ENCODE data around the gene CEP85. TPM values are rescaled to one million over a fixed set of nuclear protein-coding genes. Genes with fewer than 3 reads are reported as not detected.

CEP85 gene
- total RNA-seq, 1 experiment from 2014 or later: 19.7 TPM

DNA sequence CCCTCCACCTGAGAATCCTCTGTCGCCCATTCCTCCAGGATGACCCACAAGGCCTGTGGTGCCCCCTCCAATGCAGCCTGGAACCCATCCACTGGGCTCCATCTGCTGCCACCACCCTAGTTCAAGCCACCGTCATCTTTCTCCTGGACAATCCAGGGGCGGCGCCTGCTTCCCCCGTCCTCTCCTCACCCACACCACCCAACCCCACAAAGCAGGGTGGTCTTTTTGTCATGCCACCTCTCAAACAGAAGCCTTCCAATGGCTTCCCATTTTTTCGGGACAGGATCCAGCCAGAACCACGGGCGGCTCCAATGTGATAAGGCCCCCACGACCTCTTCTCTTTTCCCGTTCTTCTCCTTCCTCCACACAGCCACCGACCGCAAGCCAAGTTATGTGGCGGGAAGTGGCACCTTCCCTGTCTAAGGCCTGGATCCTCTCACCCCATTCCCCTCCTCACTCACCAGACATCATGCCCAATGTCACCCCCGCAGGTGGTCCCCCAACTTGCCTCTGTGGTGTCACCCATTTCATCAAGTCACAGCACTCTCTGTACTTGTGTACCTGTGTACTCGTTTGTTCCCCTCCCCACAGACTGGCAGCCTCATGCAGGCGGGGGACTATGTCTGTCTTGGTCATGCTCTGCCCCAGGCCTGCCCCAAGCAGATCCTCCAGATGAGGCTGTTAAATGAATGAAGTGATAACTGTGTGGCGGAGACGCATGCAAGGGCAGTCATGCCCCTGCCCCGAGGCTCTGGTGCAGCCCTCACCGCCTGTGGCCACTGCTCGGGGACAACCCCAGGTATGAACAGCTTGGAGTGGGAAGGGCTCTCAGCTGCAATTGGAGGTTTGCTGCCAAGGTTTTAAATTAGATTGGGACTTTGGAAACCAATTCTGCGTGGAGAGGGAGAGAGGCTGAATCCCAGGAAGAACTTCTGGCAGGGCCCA, 61.5 kb downstream of the CEP85 start:
- Mint-ChIP-seq H3K27me3 (ENCODE audit: insufficient read depth, unreplicated experiment) (no peaks in the 10 kb centered on the region), H3K4me1 (ENCODE audit: low read depth, unreplicated experiment) (no peaks in the 10 kb centered on the region), H3K9me3 (ENCODE audit: unreplicated experiment) (no peaks in the 10 kb centered on the region), H3K27ac (ENCODE audit: unreplicated experiment) (no peak overlapping the region), H3K4me3 (ENCODE audit: unreplicated experiment) (no peak overlapping the region), H3K36me3 (ENCODE audit: insufficient read depth, unreplicated experiment) (peaks cover 4% of the 10 kb centered on the region)
- intact Hi-C loops (cut with micrococcal nuclease; ENCODE audit: unreplicated experiment): no loop called here
- ChIA-PET CTCF (no interaction called here), POLR2A (no interaction called here)
- TF ChIP-seq, protein P1, sequence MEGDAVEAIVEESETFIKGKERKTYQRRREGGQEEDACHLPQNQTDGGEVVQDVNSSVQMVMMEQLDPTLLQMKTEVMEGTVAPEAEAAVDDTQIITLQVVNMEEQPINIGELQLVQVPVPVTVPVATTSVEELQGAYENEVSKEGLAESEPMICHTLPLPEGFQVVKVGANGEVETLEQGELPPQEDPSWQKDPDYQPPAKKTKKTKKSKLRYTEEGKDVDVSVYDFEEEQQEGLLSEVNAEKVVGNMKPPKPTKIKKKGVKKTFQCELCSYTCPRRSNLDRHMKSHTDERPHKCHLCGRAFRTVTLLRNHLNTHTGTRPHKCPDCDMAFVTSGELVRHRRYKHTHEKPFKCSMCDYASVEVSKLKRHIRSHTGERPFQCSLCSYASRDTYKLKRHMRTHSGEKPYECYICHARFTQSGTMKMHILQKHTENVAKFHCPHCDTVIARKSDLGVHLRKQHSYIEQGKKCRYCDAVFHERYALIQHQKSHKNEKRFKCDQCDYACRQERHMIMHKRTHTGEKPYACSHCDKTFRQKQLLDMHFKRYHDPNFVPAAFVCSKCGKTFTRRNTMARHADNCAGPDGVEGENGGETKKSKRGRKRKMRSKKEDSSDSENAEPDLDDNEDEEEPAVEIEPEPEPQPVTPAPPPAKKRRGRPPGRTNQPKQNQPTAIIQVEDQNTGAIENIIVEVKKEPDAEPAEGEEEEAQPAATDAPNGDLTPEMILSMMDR (IDR thresholded peaks at IDR 0.05; ENCODE audit: insufficient read depth in 1 of 2, low read depth in 1 of 2, low read length in 1 of 2, severe bottlenecking in 1 of 2, unreplicated experiment in 1 of 2): no peak
- H3K4me3 ChIP-seq (ENCODE audit: low read depth, low read length): no peak overlapping the region
- no peak for DNase-seq
- BruUV-seq (replicated peaks): no TSS peak
- H3K9me3 ChIP-seq: no peaks in the 10 kb centered on the region
- H3K36me3 ChIP-seq (ENCODE audit: control insufficient read depth, insufficient read depth, low read length): no peaks in the 10 kb centered on the region
- no peaks in the 10 kb centered on the region for H3K4me1 ChIP-seq
- no peaks in the 10 kb centered on the region for H3K27me3 ChIP-seq (replicated peaks; ENCODE audit: control insufficient read depth, insufficient read depth, low read length)

DNA sequence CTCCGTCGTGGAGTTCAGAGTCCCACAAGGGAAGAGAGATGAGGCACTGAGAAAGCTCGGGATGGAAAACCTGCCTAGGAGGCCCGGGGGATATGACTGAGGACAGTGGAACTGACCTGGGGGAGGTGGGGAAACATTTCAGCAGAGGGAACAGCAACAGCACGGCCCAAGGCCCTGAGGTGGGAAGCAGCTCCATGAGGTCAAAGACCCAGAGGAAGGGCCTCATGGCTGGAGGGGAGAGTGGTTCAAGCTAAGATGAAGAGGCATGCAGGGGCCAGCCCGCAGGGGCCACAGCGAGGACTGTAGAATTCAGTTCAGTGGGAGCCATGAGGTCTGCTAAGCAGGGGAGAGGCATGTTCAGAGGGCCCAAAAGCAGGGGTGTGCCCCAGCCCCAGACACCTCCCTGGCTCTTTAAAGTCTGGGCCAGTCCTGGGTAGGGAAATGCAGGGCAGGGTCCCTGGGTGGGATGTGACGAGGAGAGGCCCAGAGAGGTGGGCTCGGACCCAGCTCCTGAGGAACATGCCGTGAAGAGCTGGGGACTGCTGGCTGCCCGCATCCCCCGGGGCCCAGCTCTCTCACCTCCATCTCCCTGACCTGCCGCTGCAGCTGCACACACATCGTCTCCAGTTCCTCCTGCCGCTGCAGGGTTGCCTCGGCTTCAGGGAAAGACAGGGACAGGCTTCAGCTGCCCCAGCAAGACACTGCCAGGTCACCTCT, 62.5 kb downstream of the CEP85 start:
- CTCF ChIA-PET: no interaction called here
- H3K4me1 ChIP-seq: no peaks in the 10 kb centered on the region
- TF ChIP-seq, protein P1 (IDR thresholded peaks at IDR 0.05; ENCODE audit: insufficient read depth in 1 of 2, low read depth in 1 of 2, low read length in 1 of 2, severe bottlenecking in 1 of 2, unreplicated experiment in 1 of 2): no peak
- H3K36me3 ChIP-seq (ENCODE audit: control insufficient read depth, insufficient read depth, low read length): no peaks in the 10 kb centered on the region
- intact Hi-C loops (cut with micrococcal nuclease; ENCODE audit: unreplicated experiment): no loop called here
- Mint-ChIP-seq H3K4me3 (ENCODE audit: unreplicated experiment) (no peak overlapping the region), H3K27ac (ENCODE audit: unreplicated experiment) (no peak overlapping the region), H3K9me3 (ENCODE audit: unreplicated experiment) (no peaks in the 10 kb centered on the region), H3K36me3 (ENCODE audit: insufficient read depth, unreplicated experiment) (peaks cover 4% of the 10 kb centered on the region), H3K4me1 (ENCODE audit: low read depth, unreplicated experiment) (no peaks in the 10 kb centered on the region), H3K27me3 (ENCODE audit: insufficient read depth, unreplicated experiment) (no peaks in the 10 kb centered on the region)
- H3K4me3 ChIP-seq (ENCODE audit: low read depth, low read length): no peak overlapping the region
- no peak for DNase-seq
- POLR2A ChIA-PET: no interaction called here
- no TSS peak for BruUV-seq (replicated peaks)
- H3K27me3 ChIP-seq (replicated peaks; ENCODE audit: control insufficient read depth, insufficient read depth, low read length): no peaks in the 10 kb centered on the region
- no peaks in the 10 kb centered on the region for H3K9me3 ChIP-seq

DNA sequence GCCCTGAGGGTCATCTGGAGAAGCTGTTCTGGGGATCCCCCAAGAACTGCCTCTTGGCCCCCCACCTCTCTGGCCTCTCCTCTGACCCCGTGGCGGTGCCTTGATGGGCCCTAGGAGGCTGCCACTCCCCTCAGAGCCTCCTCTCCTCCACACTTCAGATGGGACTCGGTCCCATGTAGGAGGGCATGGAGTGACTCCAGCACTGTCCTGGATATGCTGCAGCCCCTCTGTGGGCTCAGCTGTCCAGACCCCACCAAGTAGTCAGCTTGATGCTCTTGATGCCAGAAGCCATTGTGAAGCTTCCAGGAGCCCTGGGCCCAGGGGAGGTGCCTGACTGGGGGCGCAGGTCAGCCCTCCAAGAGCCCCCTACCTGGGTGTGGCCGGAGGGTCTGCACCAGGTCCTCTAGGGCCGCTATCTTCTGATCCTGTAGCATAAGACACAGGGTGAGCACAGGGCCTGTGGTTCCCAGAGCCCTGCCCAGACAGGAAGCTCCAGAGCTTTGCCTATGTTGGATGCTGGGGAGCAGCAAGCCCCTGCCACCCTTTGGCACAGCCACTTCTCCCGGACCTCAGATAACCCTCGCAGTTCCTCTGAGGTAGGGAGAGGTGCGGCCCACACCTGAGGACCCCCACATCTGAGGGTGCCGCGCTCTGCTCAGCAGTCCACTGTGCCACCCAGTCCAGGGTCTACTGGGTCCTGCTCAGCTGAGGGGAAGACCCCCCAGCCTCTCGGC, 63.2 kb downstream of the CEP85 start:
- DNase-seq: no peak
- no peaks in the 10 kb centered on the region for H3K9me3 ChIP-seq
- Mint-ChIP-seq H3K9me3 (ENCODE audit: unreplicated experiment) (no peaks in the 10 kb centered on the region), H3K4me1 (ENCODE audit: low read depth, unreplicated experiment) (no peaks in the 10 kb centered on the region), H3K4me3 (ENCODE audit: unreplicated experiment) (no peak overlapping the region), H3K27me3 (ENCODE audit: insufficient read depth, unreplicated experiment) (no peaks in the 10 kb centered on the region), H3K27ac (ENCODE audit: unreplicated experiment) (no peak overlapping the region), H3K36me3 (ENCODE audit: insufficient read depth, unreplicated experiment) (no peaks in the 10 kb centered on the region)
- no TSS peak for BruUV-seq (replicated peaks)
- intact Hi-C loops (cut with micrococcal nuclease; ENCODE audit: unreplicated experiment): no loop called here
- no peak overlapping the region for H3K4me3 ChIP-seq (ENCODE audit: low read depth, low read length)
- POLR2A ChIA-PET: no interaction called here
- H3K27me3 ChIP-seq (replicated peaks; ENCODE audit: control insufficient read depth, insufficient read depth, low read length): no peaks in the 10 kb centered on the region
- TF ChIP-seq, protein P1 (IDR thresholded peaks at IDR 0.05; ENCODE audit: insufficient read depth in 1 of 2, low read depth in 1 of 2, low read length in 1 of 2, severe bottlenecking in 1 of 2, unreplicated experiment in 1 of 2): no peak
- no peaks in the 10 kb centered on the region for H3K4me1 ChIP-seq
- H3K36me3 ChIP-seq (ENCODE audit: control insufficient read depth, insufficient read depth, low read length): no peaks in the 10 kb centered on the region
- CTCF ChIA-PET: no interaction called here

All from Caco-2 (cell line).